K562 (cell line): Measurements from ENCODE around the gene TBATA. TPM values are rescaled to one million over a fixed set of nuclear protein-coding genes. Genes with fewer than 3 reads are reported as not detected.

Source experiments
- ATAC-seq: fragments of 200-7000 bp; cut with Tn5 transposase; 3 replicates; pipeline ENCODE4 v1.9.1; 2020; ENCODE audit warnings: moderate library complexity
- BruUV-seq: library from RNA; stranded (reverse); fragments of 400-500 nt; replicated peaks from 2 replicates; lab custom pipeline; 2021; lab: Mats Ljungman, UMichigan
- CTCF ChIA-PET: fragments of 300-600 bp; formaldehyde crosslinking; extraction: SDS; loops from one replicate; lab custom pipeline; 2021; ENCODE audit warnings: low intra/inter-chr PET ratio; lab: Yijun Ruan, JAX
- POLR2A ChIA-PET: fragments of 300-600, 350-650 bp; sonication (Branson Sonifier 250); formaldehyde crosslinking; extraction: SDS; loops from one replicate; lab custom pipeline; 2021; ENCODE audit warnings: antibody characterized with exemption, inconsistent platforms; lab: Yijun Ruan, JAX
- DNase-seq, 4 experiments: peaks; one replicate each; pipeline versions ENCODE4 v3.0.0 to v3.0.0-alpha.2; 2011 to 2018; ENCODE audit warnings: low spot score in 3 of 4, mixed read lengths in 3 of 4; ENCODE audit errors: extremely low read depth in 1 of 4
- FAIRE-seq: peaks from 2 replicates; lab custom pipeline; 2011; peaks lifted over from hg19 to GRCh38; lab: Jason Lieb, UNC
- H2AFZ ChIP-seq: 2 replicates; pipeline ENCODE4 v1.6.0; 2011; ENCODE audit warnings: low read depth, low read length, control low read depth, inconsistent platforms
- H3K27ac ChIP-seq: fragments of 200-600 bp; 3 replicates; pipeline ENCODE4 v1.8.0; 2011; ENCODE audit warnings: low read depth, mild to moderate bottlenecking, control low read depth, inconsistent platforms, low read length, moderate library complexity, mixed read lengths; ENCODE audit errors: extremely low read depth
- H3K27me3 ChIP-seq, 2 experiments: fragments of 300-600 bp in 1 of 2; 2 replicates in 1 of 2; 3 replicates in 1 of 2; pipeline versions ENCODE4 v1.6.0 to v1.8.0; 2011; ENCODE audit warnings: inconsistent platforms in 2 of 2, low read length in 2 of 2, mild to moderate bottlenecking in 1 of 2, mixed read lengths in 1 of 2, moderate library complexity in 1 of 2; ENCODE audit not compliant: control insufficient read depth in 2 of 2, insufficient read depth in 2 of 2
- H3K36me3 ChIP-seq: fragments of 300-600 bp; 3 replicates; pipeline ENCODE4 v1.8.0; 2011; ENCODE audit warnings: mild to moderate bottlenecking, low read length, inconsistent platforms; ENCODE audit not compliant: control insufficient read depth, insufficient read depth
- H3K4me1 ChIP-seq, 2 experiments: fragments of 200-600 bp in 1 of 2; replicated peaks in 1 of 2; 2 replicates in 1 of 2; 3 replicates in 1 of 2; pipeline versions ENCODE4 v1.5.1 to v1.8.0; 2011; ENCODE audit warnings: inconsistent platforms in 2 of 2, low read length in 2 of 2, mild to moderate bottlenecking in 1 of 2, mixed read lengths in 1 of 2, moderate library complexity in 1 of 2; ENCODE audit not compliant: control insufficient read depth in 2 of 2, insufficient read depth in 2 of 2
- H3K4me2 ChIP-seq: 2 replicates; pipeline ENCODE4 v1.6.1; 2011; ENCODE audit warnings: low read length, control low read depth, inconsistent platforms, mixed read lengths; ENCODE audit not compliant: insufficient read depth
- H3K4me3 ChIP-seq: fragments of 200-600 bp; sonication (generic), shearing (Covaris generic); 2 replicates; pipeline ENCODE4 v1.5.1; 2016; ENCODE audit warnings: control low read depth, inconsistent platforms
- H3K79me2 ChIP-seq: fragments of 200-600 bp; 3 replicates; pipeline ENCODE4 v1.8.0; 2011; ENCODE audit warnings: low read length, inconsistent platforms; ENCODE audit not compliant: control insufficient read depth, insufficient read depth
- H3K9ac ChIP-seq, 2 experiments: 2 replicates each; pipeline versions ENCODE4 v1.6.0 to v1.6.1; 2011; ENCODE audit warnings: low read depth in 2 of 2, low read length in 2 of 2, control low read depth in 1 of 2, inconsistent platforms in 1 of 2, mild to moderate bottlenecking in 1 of 2, mixed read lengths in 1 of 2; ENCODE audit not compliant: insufficient read depth in 1 of 2
- H3K9me1 ChIP-seq: one replicate; pipeline ENCODE4 v1.6.0; 2011; ENCODE audit warnings: inconsistent platforms, mild to moderate bottlenecking, low read length, moderate library complexity; ENCODE audit not compliant: control insufficient read depth, insufficient read depth
- H3K9me3 ChIP-seq: replicated peaks from 2 replicates; pipeline ENCODE4 v1.5.1; 2011; ENCODE audit warnings: low read depth, low read length, inconsistent platforms; ENCODE audit not compliant: control insufficient read depth, insufficient read depth
- H4K20me1 ChIP-seq: replicated peaks from 2 replicates; pipeline ENCODE4 v1.6.1; 2011; ENCODE audit warnings: low read length, inconsistent platforms, mixed read lengths; ENCODE audit not compliant: control insufficient read depth, insufficient read depth
- BRD4 ChIP-seq: fragments of 200-600 bp; sonication (generic); IDR thresholded peaks from 2 replicates; pipeline ENCODE4 v1.6.1; 2017; ENCODE audit warnings: inconsistent platforms
- HNRNPUL1 ChIP-seq: fragments of 200-400 bp; formaldehyde crosslinking; IDR thresholded peaks from 2 replicates; pipeline ENCODE4 v1.6.1; 2017; ENCODE audit warnings: low read length
- MTF1 ChIP-seq: fragments of 250-450 bp; sonication (Bioruptor Pico); IDR thresholded peaks from 2 replicates; pipeline ENCODE4 v1.9.0; 2021; ENCODE audit warnings: moderate library complexity, mild to moderate bottlenecking, inconsistent platforms, borderline replicate concordance
- NFE2L1 ChIP-seq: fragments of 450-650 bp; IDR thresholded peaks from 2 replicates; pipeline ENCODE4 v1.6.1; 2016; ENCODE audit warnings: missing genetic modification characterization, low read depth, mild to moderate bottlenecking, missing compliant biosample characterization, moderate library complexity, borderline replicate concordance
- WHSC1 ChIP-seq: IDR thresholded peaks from one replicate; pipeline ENCODE4 v1.6.1; 2012; ENCODE audit warnings: low read length, control low read depth, inconsistent platforms
- ZEB2 ChIP-seq: fragments of 450-650 bp; IDR thresholded peaks from 2 replicates; pipeline ENCODE4 v1.6.1; 2016
- WGBS: fragments of 100-300 bp; shearing (Covaris generic); methylation state at CpG from one replicate; pipeline ENCODE4 v1.1.6; 2016; ENCODE audit warnings: low coverage, mixed read lengths; ENCODE audit not compliant: insufficient coverage; ENCODE audit errors: missing lambda C conversion rate; 5-methylcytosine and 5-hydroxymethylcytosine counted together
- in situ Hi-C: fragments of 300-500 bp; cut with MboI; formaldehyde crosslinking; loops from 4 replicates; pipeline ENCODE4 v1.15.0; 2018; ENCODE audit warnings: inconsistent platforms, mixed read lengths
- intact Hi-C: fragments of 100-400 bp; cut with micrococcal nuclease; formaldehyde crosslinking; loops from 2 replicates; pipeline ENCODE4 v1.14.2; 2022
- polyA plus RNA-seq, 8 experiments: library from polyadenylated mRNA; depleted of rRNA in 4 of 8; stranded (reverse) in 5 of 8; unstranded in 3 of 8; fragments of >200 nt; fragmentation: Nextera tagmentation in 2 of 8; fragmentation: Illumina TruSeq in 1 of 8; extraction: Ambion mirVana in 2 of 8; extraction: Trizol in 1 of 8; gene quantifications; 2 replicates each; pipeline versions ENCODE4 v1.2.1 to v1.2.3, GENCODE V29; 2011 to 2014; ENCODE audit warnings: inconsistent platforms in 1 of 8, missing spikeins in 1 of 8
- total RNA-seq, 7 experiments: library from RNA; depleted of rRNA in 6 of 7; stranded (reverse); fragments of >200 nt in 6 of 7; fragmentation: Illumina TruSeq in 2 of 7; extraction: Trizol in 2 of 7; gene quantifications; 2 replicates each; pipeline versions ENCODE4 v1.2.1 to v1.2.3, GENCODE V29; 2011 to 2021; ENCODE audit warnings: low replicate concordance in 1 of 7
- TF ChIP-seq, protein P1 (sequence below): fragments of 450-650 bp; IDR thresholded peaks from 2 replicates; pipeline ENCODE4 v1.6.1; 2017; ENCODE audit warnings: antibody characterized with exemption, mild to moderate bottlenecking

TBATA gene
- total and polyA plus RNA-seq, 9 of the 15 experiments (the other 6 are each of a cell fraction or from before 2014, with no cell fraction given), result not detected

DNA sequence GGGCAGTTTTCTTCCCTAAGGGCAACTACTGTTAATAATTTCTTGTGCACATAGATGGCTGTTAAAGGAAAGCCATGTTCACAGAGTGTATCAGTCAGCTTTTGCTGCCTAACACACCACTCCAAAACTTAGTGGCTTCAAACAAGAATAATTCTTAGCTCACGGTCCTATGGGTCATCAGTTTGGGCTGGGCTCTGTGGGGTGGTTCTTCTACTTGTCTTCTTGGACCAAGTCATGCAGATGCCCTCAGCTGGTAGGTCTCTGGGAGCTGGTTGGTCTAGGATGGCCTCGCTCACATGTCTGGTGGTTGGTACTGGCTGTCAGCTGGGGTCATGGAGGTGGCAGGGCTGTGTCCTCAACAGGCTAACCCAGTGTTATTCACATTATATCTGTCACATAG is 39.6 kb downstream of the TBATA start:
- POLR2A ChIA-PET, result interaction anchor here (0.6 kb wide), 1 partner anchor 16 kb away, joined by 4 read pairs; no protein-coding TSS in a partner anchor
- no TSS peak for BruUV-seq
- no peaks in the 10 kb centered on the region for H3K27me3 ChIP-seq
- no peak overlapping the region for H3K4me3 ChIP-seq
- no peak for DNase-seq
- H3K9me3 ChIP-seq, result no peaks in the 10 kb centered on the region
- H3K9ac ChIP-seq, result peak overlapping the region in 1 of 2 experiments; percentile 46; a peak in 1 of 4 replicates
- no peak overlapping the region for H2AFZ ChIP-seq
- H3K4me2 ChIP-seq, result no peak overlapping the region
- in situ Hi-C loops (loop anchor here (5.0 kb wide), 1 partner anchor 123 kb away; no protein-coding TSS in a partner anchor), intact Hi-C loops (no loop called here)
- H3K36me3 ChIP-seq, result peaks cover 82% of the 10 kb centered on the region
- H3K9me1 ChIP-seq, result no peaks in the 10 kb centered on the region
- no peak for FAIRE-seq
- peaks cover 35% of the 10 kb centered on the region for H3K79me2 ChIP-seq
- TF ChIP-seq MTF1 (CRISPR knock-in tag), result no peak
- TF ChIP-seq, protein P1, sequence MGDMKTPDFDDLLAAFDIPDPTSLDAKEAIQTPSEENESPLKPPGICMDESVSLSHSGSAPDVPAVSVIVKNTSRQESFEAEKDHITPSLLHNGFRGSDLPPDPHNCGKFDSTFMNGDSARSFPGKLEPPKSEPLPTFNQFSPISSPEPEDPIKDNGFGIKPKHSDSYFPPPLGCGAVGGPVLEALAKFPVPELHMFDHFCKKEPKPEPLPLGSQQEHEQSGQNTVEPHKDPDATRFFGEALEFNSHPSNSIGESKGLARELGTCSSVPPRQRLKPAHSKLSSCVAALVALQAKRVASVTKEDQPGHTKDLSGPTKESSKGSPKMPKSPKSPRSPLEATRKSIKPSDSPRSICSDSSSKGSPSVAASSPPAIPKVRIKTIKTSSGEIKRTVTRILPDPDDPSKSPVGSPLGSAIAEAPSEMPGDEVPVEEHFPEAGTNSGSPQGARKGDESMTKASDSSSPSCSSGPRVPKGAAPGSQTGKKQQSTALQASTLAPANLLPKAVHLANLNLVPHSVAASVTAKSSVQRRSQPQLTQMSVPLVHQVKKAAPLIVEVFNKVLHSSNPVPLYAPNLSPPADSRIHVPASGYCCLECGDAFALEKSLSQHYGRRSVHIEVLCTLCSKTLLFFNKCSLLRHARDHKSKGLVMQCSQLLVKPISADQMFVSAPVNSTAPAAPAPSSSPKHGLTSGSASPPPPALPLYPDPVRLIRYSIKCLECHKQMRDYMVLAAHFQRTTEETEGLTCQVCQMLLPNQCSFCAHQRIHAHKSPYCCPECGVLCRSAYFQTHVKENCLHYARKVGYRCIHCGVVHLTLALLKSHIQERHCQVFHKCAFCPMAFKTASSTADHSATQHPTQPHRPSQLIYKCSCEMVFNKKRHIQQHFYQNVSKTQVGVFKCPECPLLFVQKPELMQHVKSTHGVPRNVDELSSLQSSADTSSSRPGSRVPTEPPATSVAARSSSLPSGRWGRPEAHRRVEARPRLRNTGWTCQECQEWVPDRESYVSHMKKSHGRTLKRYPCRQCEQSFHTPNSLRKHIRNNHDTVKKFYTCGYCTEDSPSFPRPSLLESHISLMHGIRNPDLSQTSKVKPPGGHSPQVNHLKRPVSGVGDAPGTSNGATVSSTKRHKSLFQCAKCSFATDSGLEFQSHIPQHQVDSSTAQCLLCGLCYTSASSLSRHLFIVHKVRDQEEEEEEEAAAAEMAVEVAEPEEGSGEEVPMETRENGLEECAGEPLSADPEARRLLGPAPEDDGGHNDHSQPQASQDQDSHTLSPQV, result no peak
- no peak for TF ChIP-seq NFE2L1 (tag)
- TF ChIP-seq BRD4, result no peak
- TF ChIP-seq ZEB2, result no peak
- TF ChIP-seq HNRNPUL1, result no peak
- TF ChIP-seq WHSC1, result peak; percentile 62
- H3K27ac ChIP-seq, result no peak overlapping the region; the same call in 1 of the 3 replicates
- 82% methylated on average over 2 of the region's 2 CpGs for WGBS
- peaks cover 46 to 48% of the 10 kb centered on the region in 2 experiments for H3K4me1 ChIP-seq
- CTCF ChIA-PET, result no interaction called here
- no peak for ATAC-seq
- H4K20me1 ChIP-seq, result no peaks in the 10 kb centered on the region
